ENCODE measurements around the gene TRIM8. TPM values are rescaled to one million over a fixed set of nuclear protein-coding genes. Genes with fewer than 3 reads are reported as not detected.

The TRIM8 gene
- total RNA-seq = 36.1 and 45.1 TPM in 2 replicates

DNA sequence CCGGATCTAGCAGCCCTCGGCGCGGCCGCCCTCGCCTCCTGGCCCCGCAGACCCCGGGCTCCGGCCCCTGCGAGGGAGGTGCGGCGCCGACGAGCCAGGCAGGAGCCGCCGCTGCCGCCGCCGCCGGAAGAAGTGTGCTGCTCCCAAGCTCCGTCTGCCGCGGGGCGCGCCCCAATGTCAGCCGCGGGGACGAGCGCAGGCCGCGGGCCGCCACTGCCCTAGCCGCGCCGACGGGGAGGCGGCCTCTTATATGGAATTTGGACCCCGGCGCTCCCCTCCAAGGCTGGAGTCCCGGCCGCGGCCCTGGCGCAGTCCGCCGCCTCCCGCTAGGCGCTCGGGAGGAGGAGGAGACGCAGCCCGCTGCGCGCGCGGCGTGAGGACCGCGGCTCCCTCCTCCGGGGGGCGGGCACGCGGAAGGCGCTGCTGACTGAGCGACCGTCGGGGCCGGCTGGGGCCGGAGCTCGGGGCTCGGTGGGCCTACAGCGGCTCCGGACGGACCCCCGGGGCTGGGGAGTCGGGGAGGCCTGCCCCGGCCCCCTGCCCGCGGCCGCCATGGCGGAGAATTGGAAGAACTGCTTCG, at the start of gene TRIM8:
Gene TRIM8 (plus strand): TSS at position 414 of the 580 bp plus-strand sequence. CDS start 139 bp downstream, at position 553.

Other genes with a start within 250 kb of the TRIM8 start
- 10.2 and 12.9 TPM in 2 replicates for gene NFKB2, start 248.8 kb upstream of the TRIM8 start, total RNA-seq
- gene PSD, start 225.7 kb upstream of the TRIM8 start, total RNA-seq = 8.4 and 14.3 TPM in 2 replicates
- gene FBXL15, start 223.6 kb upstream of the TRIM8 start, total RNA-seq = 7.0 and 8.2 TPM in 2 replicates
- gene CUEDC2, start 211.9 kb upstream of the TRIM8 start, total RNA-seq = 33.1 and 47.0 TPM in 2 replicates
- gene C10orf95, start 192.9 kb upstream of the TRIM8 start, total RNA-seq = not detected in 2 replicates
- gene ACTR1A, start 141.8 kb upstream of the TRIM8 start, total RNA-seq = 96.8 and 120 TPM in 2 replicates
- 2.9 and 3.2 TPM in 2 replicates for gene SUFU, start 140.5 kb upstream of the TRIM8 start, total RNA-seq
- 8.4 and 9.5 TPM in 2 replicates for gene ARL3, start 69.9 kb downstream of the TRIM8 start, total RNA-seq
- 2.2 and 4.3 TPM in 2 replicates for gene SFXN2, start 70.2 kb downstream of the TRIM8 start, total RNA-seq
- 26.5 and 35.5 TPM in 2 replicates for gene WBP1L, start 99.5 kb downstream of the TRIM8 start, total RNA-seq
- gene CYP17A1, start 192.9 kb downstream of the TRIM8 start, total RNA-seq = not detected in 2 replicates
- gene BORCS7, start 209.8 kb downstream of the TRIM8 start, total RNA-seq = 13.7 and 21.2 TPM in 2 replicates
- 4.7 and 8.1 TPM in 2 replicates for gene AS3MT, start 225.0 kb downstream of the TRIM8 start, total RNA-seq